ENCODE data around the gene CDH5.

The CDH5 gene

GRCh38 chr16:66366433-66367299 lies at the start of gene CDH5:
Gene CDH5, plus strand, starts transcription at chr16:66366691. Its CDS starts 12,647 bp downstream, at chr16:66379338.
- no peak within 1 kb of the TSS for H3K4me3 ChIP-seq (ENCODE audit: low read depth, low read length)
- no peak for TF ChIP-seq CTCF (IDR thresholded peaks at IDR 0.05; ENCODE audit: insufficient read depth, low read depth, low read length, missing control alignments)
- no peak for DNase-seq (ENCODE audit: low read depth)

- DNase-seq (ENCODE audit: low read depth): no peak
- no peak for TF ChIP-seq CTCF (IDR thresholded peaks at IDR 0.05; ENCODE audit: insufficient read depth, low read depth, low read length, missing control alignments)
- no peak overlapping the region for H3K4me3 ChIP-seq (ENCODE audit: low read depth, low read length)
Measured at GRCh38 chr16:66318505-66318904, 48.0 kb upstream of the CDH5 start.

GRCh38 chr16:66320774-66321173 lies 45.7 kb upstream of the CDH5 start:
- no peak for TF ChIP-seq CTCF (IDR thresholded peaks at IDR 0.05; ENCODE audit: insufficient read depth, low read depth, low read length, missing control alignments)
- no peak for DNase-seq (ENCODE audit: low read depth)
- H3K4me3 ChIP-seq (ENCODE audit: low read depth, low read length): no peak overlapping the region

- no peak for TF ChIP-seq CTCF (IDR thresholded peaks at IDR 0.05; ENCODE audit: insufficient read depth, low read depth, low read length, missing control alignments)
- H3K4me3 ChIP-seq (ENCODE audit: low read depth, low read length): no peak overlapping the region
- DNase-seq (ENCODE audit: low read depth): no peak
Measured at GRCh38 chr16:66322174-66322573, 44.3 kb upstream of the CDH5 start.

- no peak for DNase-seq (ENCODE audit: low read depth)
- peak; percentile 4 for TF ChIP-seq CTCF (IDR thresholded peaks at IDR 0.05; ENCODE audit: insufficient read depth, low read depth, low read length, missing control alignments)
- H3K4me3 ChIP-seq (ENCODE audit: low read depth, low read length): no peak overlapping the region
Measured at GRCh38 chr16:66324815-66325515, 41.5 kb upstream of the CDH5 start.

- H3K4me3 ChIP-seq (ENCODE audit: low read depth, low read length): no peak overlapping the region
- no peak for DNase-seq (ENCODE audit: low read depth)
- no peak for TF ChIP-seq CTCF (IDR thresholded peaks at IDR 0.05; ENCODE audit: insufficient read depth, low read depth, low read length, missing control alignments)
Measured at GRCh38 chr16:66325717-66326376, 40.6 kb upstream of the CDH5 start.
